K562 (cell line): ENCODE measurements around the gene CASKIN1. TPM values are rescaled to one million over a fixed set of nuclear protein-coding genes. Genes with fewer than 3 reads are reported as not detected.

ENCODE experiments used
- ARID3B ChIP-seq: fragments of 250-450 bp; sonication (Bioruptor Pico); IDR thresholded peaks from 2 replicates; pipeline ENCODE4 v1.4.0; 2020; ENCODE audit warnings: borderline replicate concordance
- CREB3L1 ChIP-seq: fragments of 450-650 bp; IDR thresholded peaks from 2 replicates; pipeline ENCODE4 v1.6.1; 2014; ENCODE audit warnings: low read depth, mild to moderate bottlenecking, moderate library complexity, borderline replicate concordance
- E2F5 ChIP-seq: sonication (generic); formaldehyde crosslinking; IDR thresholded peaks from 2 replicates; pipeline ENCODE4 v1.8.0; 2022; ENCODE audit warnings: mild to moderate bottlenecking, missing genetic modification reagents
- HIVEP1 ChIP-seq: fragments of 250-450 bp; sonication (Bioruptor Pico); IDR thresholded peaks from 2 replicates; pipeline ENCODE4 v1.4.0; 2020; ENCODE audit warnings: mild to moderate bottlenecking
- ID3 ChIP-seq, 2 experiments: fragments of 250-450 bp in 1 of 2; fragments of 450-650 bp in 1 of 2; sonication (Bioruptor Pico) in 1 of 2; IDR thresholded peaks; 2 replicates each; pipeline versions ENCODE4 v1.6.1 to v1.8.0; 2016 to 2021; ENCODE audit warnings: mild to moderate bottlenecking in 2 of 2, moderate library complexity in 2 of 2, missing compliant biosample characterization in 1 of 2, missing genetic modification characterization in 1 of 2
- NKRF ChIP-seq: fragments of 450-650 bp; IDR thresholded peaks from 2 replicates; pipeline ENCODE4 v1.6.1; 2016; ENCODE audit warnings: borderline replicate concordance
- PHF20 ChIP-seq: fragments of 450-650 bp; IDR thresholded peaks from 2 replicates; pipeline ENCODE4 v1.6.1; 2018; ENCODE audit not compliant: partially characterized antibody
- PRMT5 ChIP-seq: sonication (generic); formaldehyde crosslinking; IDR thresholded peaks from 2 replicates; pipeline ENCODE4 v1.5.0; 2020; ENCODE audit warnings: missing genetic modification reagents
- RAD21 ChIP-seq, 2 experiments: fragments of 250-450 bp in 1 of 2; fragments of 450-650 bp in 1 of 2; sonication (Bioruptor Pico) in 1 of 2; formaldehyde crosslinking in 1 of 2; IDR thresholded peaks in 1 of 2; conservative IDR thresholded peaks in 1 of 2; 2 replicates each; pipeline versions ENCODE4 v1.4.0 to v1.8.0; 2020 to 2022; ENCODE audit warnings: mild to moderate bottlenecking in 2 of 2, moderate library complexity in 1 of 2
- SAFB ChIP-seq: fragments of 200-400 bp; formaldehyde crosslinking; IDR thresholded peaks from 2 replicates; pipeline ENCODE4 v1.6.1; 2017; ENCODE audit warnings: low read depth, low read length, borderline replicate concordance
- WHSC1 ChIP-seq: IDR thresholded peaks from one replicate; pipeline ENCODE4 v1.6.1; 2012; ENCODE audit warnings: low read length, control low read depth, inconsistent platforms
- ZNF518B ChIP-seq: fragments of 250-450 bp; sonication (Bioruptor Pico); IDR thresholded peaks from 2 replicates; pipeline ENCODE4 v1.5.0; 2021; ENCODE audit warnings: mild to moderate bottlenecking, moderate library complexity
- ZNF551 ChIP-seq: fragments of 250-450 bp; sonication (Bioruptor Pico); IDR thresholded peaks from 2 replicates; pipeline ENCODE4 v1.5.0; 2021; ENCODE audit warnings: mild to moderate bottlenecking, moderate library complexity
- ZNF75A ChIP-seq: fragments of 450-650 bp; formaldehyde crosslinking; IDR thresholded peaks from 2 replicates; pipeline ENCODE4 v1.4.0; 2020; ENCODE audit warnings: mild to moderate bottlenecking
- polyA plus RNA-seq, 8 experiments: library from polyadenylated mRNA; depleted of rRNA in 4 of 8; stranded (reverse) in 5 of 8; unstranded in 3 of 8; fragments of >200 nt; fragmentation: Nextera tagmentation in 2 of 8; fragmentation: Illumina TruSeq in 1 of 8; extraction: Ambion mirVana in 2 of 8; extraction: Trizol in 1 of 8; gene quantifications; 2 replicates each; pipeline versions ENCODE4 v1.2.1 to v1.2.3, GENCODE V29; 2011 to 2014; ENCODE audit warnings: inconsistent platforms in 1 of 8, missing spikeins in 1 of 8
- total RNA-seq, 7 experiments: library from RNA; depleted of rRNA in 6 of 7; stranded (reverse); fragments of >200 nt in 6 of 7; fragmentation: Illumina TruSeq in 2 of 7; extraction: Trizol in 2 of 7; gene quantifications; 2 replicates each; pipeline versions ENCODE4 v1.2.1 to v1.2.3, GENCODE V29; 2011 to 2021; ENCODE audit warnings: low replicate concordance in 1 of 7

Gene CASKIN1
- total and polyA plus RNA-seq, 9 of the 15 experiments (the other 6 are each of a cell fraction or from before 2014, with no cell fraction given): 0.15 to 4.5 (median 1.5) TPM; not detected in 2

- TF ChIP-seq CREB3L1 (no peak), E2F5 (CRISPR knock-in tag) (no peak), ZNF518B (CRISPR knock-in tag) (no peak), ZNF551 (no peak), ARID3B (no peak), ZNF75A (no peak), HIVEP1 (CRISPR knock-in tag) (no peak), ID3 (CRISPR knock-in tag; IDR thresholded peaks at IDR 0.05) (no peak), ID3 (tag; IDR thresholded peaks at IDR 0.05) (no peak), SAFB (no peak), WHSC1 (no peak), RAD21 (CRISPR knock-in tag; conservative IDR thresholded peaks at IDR 0.05 in 1 of 2, IDR thresholded peaks at IDR 0.05 in 1 of 2) (no peak), PHF20 (no peak), PRMT5 (CRISPR knock-in tag) (no peak), NKRF (no peak)
These were observed 53.2 kb downstream of the CASKIN1 start (continued) for GRCh38 chr16:2142942-2143877.
